NCI-H146 treated with DMSO at 0.1 percent for 48 hours (cell line): ENCODE measurements around the gene ACAT1.
A peak's percentile ranks its signal among the peaks of the same experiment; 100 is the strongest.
"Not testable (repeated sequence)": the region's sequence is repeated elsewhere in the genome, so short reads cannot be mapped to it uniquely, and the experiment has no call there.

Source experiments
- DNase-seq: peaks from one replicate; lab custom pipeline; 2025; ENCODE audit not compliant: unreplicated experiment; lab: John Stamatoyannopoulos, UW

The ACAT1 gene

DNA sequence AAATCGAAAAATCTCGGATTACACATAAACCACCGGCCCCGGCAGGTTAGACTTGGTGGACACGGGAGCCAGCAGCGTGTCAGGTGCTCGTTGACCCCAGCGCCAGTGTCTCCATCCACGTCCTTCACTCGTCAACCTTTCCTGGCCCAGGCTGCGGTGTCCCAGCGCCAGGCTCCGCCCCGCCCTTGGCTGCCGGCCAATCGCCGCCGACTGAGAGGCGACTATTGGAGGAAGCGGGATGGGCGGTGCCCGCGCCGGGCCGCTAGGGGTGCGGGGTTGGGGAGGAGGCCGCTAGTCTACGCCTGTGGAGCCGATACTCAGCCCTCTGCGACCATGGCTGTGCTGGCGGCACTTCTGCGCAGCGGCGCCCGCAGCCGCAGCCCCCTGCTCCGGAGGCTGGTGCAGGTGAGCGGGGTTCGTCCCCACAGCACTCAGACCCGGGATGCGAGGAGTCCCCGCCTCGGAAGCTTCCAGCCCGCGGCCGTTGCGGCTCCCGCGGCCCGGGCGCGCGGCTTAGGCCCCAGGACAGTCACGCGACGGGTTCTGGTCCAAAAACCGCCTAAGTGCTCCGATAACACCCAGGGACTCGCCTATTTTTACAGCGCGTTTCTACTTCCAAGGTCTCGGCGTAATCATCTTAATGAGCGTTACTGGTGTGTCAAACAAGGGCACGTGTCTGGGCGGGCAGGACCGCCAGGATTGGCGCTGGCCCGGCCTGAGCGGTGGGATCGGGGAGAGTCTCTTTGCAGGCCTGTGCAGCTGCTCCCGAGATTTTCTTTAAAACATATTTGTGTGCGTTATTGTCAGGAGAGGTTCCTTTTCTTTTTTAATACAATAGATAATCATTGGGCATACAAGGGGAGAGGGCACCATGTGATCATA is at the start of gene ACAT1:
ACAT1 (plus strand) TSS at position 294 of the 882 bp plus-strand sequence; CDS start at position 334, 40 bp downstream.
- DNase-seq = peak; percentile 80

DNA sequence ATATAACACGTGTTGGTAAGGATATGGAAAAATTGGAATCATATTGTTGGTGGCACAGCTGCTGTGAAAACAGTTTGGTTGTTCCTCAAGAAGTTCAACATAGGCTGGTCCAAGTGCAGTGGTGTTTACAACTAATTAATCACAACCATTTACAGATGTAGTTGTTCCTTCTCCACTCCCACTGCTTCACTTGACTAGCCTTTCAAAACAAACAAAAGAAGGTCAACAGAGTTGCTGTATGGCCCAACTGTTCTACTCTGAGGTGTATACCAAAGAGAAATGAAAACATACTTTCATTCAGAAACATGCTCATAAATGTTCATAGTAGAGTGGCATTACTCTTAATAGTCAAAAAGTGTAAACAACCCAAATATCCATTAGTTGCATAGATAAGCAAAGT is 36.6 kb upstream of the ACAT1 start:
- no peak for DNase-seq

DNA sequence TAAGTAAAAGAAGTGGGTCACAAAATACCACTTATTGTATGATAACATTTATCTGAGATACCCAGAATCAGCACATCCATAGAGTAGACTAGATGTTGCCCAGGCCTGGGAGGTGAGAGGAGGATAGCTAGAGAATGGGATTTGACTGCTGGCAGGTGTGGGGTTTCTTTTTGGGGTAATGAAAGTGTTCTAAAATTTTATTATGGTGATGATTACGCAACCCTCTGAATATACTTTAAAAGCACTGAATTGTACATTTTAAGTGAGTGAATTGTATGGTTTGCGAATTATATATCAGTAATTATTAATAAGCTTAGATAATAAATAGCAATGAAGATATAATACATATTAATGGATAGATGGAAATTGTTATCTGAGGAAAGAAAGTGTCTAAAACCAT is 35.7 kb upstream of the ACAT1 start:
- DNase-seq = no peak

DNA sequence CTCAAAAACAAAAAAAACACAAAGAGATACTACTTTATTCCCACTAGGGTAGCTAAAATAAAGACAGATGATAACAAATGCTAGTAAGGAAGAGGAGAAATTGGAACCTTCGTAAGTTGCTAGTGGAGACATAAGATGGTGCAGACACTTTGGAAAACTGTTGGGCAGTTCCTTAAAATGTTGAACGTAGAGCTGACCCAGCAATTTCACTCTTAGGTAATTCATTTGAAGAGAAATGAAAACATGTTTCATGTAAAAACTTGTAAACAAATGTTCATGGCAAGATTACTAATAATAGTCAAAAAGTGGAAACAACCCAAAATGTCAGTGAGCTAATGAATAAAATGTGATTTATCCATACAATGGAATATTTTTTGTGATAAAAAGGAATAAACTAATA is 29.2 kb upstream of the ACAT1 start:
- no peak for DNase-seq

DNA sequence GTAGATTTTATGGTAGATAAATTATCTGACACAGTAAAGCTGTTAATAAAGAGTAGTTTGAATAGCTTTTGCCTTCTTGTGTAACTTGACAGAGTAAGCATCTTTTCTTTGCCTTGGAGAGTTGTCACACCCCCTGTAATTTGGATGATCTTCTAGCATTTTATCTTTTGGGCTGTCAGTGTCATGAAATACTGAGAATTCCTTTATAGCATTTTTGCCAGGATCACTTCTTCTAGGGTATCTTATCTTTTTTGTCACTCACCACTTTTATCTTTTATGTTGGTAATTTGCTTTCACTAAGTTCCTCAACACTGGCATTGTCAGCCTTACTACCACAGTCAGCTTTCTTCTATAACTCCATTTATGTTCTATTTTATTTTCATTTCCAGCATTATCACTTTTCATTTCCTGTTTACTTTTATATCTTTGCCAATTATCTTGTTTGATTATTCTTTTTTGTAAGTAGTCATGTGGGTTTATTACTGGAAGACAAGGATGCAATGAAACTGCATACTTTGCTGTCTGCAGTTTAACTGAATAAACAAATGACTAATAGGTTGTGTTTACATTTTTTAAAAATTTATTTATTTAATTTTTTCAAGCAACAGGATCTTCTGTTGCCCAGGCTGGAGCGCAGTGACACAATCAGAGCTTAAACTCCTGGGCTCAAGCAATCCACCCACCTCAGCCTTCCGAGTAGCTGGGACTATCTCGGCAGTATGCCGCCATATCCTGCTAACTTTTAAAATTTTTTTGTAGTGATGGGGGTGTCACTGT is 28.1 kb upstream of the ACAT1 start:
- DNase-seq = no peak

DNA sequence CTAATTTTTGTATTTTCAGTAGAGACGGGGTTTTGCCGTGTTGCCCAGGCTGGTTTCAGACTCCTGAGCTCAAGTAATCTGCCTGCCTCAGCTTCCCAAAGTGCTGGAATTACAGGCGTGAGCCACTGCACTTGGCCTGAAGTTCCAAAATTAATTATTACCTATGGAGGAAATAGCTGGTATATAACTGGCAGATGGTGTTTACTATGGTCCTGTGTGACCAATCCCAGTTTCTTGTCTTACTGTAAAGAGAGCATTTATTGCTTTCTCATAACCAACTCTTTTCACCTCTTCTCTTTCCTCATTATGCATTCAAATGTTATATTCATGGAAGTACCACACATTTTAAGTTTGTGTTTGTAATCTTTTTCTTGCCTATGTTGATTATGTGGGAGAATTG is 24.2 kb upstream of the ACAT1 start:
- DNase-seq = no peak

DNA sequence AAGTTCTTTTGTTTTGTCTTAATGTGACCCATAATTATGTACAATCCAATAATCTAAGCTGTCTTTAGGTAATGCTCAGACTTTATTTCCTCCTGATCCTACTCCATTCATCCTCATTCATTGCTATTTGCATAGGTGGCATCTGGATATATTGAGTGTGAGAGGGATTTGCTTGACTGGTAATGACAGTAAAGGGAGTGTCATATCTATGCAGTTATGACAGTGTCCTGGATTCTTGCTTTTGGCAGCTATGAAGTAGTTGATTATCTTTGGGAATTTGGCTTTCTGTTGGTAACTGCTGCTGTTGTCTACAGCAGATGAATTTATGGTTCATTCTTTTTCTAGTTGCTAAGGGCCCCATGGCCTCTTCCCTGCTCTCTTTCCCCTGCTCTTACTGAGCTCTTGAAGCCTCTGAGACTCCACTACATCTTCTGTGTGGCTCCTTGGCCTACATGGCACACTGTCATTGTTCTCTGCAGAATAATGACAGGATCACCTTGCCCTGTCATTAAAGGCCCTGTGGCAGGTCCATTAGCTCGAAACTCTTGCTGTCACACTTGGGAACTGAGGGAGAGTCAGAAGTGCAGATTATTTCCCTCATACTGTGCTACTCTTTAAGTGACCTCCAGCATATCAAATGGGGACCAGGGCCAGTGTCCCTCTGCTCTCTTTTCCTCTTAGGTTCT is 20.1 kb upstream of the ACAT1 start:
- DNase-seq = no peak

DNA sequence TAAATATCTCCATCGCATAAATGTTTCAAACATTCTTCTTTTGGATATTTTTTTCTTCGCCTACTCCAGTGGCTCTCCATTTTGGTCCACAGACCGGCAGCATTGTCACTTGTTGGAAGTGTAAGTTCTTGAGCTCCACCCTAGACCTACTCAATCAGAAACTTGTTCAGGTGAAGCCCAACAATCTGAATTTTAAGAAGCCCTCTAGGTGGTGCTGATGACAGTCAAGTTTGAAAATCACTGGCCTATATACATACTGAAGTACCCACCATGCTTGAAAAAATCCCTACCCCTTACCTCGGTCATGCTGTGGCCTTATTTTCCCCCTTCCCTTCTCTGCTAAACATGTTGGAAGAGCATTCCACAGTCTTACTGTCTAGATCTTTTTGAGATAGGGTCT is 10.2 kb upstream of the ACAT1 start:
- DNase-seq = no peak

DNA sequence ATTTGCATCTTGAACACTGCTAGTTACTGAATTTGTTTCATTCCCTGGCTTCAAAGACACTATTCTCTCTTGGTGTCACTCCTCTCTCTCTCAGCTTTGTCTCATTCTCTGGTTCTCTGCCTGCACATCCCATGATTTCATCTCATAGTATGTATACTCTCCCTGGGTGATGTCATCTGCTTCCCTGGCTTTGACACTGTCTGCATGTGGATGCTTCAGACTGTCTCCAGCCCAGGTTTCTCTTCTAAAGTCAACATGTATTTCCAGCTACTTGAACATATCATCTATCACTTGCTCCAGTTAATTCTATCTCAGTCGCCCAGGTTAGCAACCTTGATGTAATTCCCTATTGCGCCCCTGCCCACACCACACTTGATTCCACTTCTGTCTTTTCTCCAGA is 9.3 kb upstream of the ACAT1 start:
- no peak for DNase-seq

DNA sequence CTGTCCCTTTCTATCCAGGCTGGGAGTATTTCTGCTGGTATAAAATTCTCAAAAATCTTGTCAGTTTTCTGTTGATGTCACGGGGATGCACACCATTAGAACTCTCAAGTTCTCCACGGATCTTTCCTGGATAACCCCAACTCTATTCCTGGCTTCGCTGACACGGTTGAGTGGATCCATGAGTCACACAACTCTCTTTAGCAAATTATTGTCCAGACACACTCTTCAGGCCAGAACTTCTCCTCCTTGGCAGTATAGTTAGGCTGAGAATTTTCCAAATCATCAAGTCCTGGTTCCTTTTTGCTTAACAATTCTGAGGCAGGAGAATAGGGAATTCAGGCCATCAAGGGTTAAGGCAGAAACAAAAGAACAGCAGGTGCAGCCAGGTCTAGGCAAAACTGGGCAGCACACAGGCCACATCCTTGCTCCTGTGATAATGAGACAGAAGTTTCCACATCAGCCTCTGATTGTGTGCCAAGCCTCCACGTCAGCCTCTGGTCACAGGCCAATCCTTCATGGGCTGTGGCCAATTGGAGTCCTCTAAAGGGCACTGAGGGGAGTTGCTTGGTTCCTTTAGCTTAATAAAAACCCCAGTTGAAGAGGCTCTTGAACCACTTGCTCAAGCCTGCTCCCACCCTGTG is 5.7 kb upstream of the ACAT1 start:
- DNase-seq = no peak

DNA sequence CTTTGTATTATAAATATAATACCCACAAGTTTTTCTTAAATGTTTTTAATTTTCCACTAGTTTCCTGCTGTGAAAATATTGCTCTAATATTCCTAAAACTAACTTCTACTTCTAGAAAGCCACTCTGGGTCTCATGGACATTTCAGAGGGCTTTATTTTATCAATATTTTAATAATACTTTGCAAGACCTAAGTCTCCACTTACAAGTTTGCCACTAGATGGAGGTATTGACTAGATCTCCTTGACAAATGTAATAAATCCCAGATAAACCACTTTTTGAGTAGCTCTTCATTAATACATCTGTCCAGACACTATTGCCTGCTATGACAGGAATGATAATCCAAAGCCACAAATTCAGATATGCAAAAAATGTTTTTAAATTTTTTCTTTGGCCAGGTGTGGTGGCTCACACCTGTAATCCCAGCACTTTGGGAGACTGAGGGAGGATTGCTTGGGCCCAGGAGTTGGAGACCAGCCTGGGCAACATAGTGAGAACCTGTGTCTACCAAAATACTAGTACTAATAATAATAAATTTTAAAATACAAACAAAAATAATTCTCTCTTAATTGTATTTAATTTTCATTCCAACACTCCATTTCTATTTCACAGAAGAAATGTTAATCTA is 3.5 kb upstream of the ACAT1 start:
- DNase-seq = peak; percentile 5

DNA sequence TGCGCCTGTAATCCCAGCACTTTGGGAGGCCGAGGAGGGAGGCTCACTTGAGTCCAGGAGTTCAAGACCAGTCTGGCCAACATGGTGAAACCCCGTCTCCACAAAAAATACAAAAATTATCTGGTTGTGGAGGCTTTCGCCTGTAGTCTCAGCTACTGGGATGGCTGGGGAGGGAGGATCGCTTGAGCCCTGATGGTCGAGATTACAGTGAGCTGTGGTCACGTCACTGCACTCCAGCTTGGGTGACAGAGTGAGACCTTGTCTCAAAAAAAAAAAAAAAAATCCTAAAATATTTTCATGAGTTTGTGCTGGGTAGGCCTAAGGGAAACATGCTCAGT is 462 bp upstream of the ACAT1 start:
- DNase-seq = not testable (repeated sequence)

DNA sequence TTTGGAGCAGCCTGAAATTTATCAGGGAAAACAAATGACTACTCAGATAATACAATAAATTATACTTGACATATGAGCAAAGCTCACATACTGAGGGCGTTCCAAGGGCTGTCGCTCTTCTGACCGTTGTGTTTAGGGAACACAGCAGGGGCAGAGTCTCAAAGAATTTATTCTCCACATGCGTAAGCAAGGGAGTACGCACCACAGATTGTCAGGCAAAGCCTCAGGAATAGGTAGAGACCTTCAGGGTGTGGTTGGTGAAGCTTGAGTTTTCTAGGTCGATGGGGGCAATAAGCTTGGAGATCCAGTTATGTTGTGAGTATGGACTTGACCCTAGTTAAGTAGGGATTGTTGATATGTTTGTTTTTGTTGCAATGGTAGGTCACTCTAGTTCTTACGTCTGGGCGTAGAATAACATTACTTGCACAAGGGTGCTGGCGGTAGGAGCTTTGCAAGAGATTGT is 830 bp downstream of the ACAT1 start:
- peak; percentile 59 for DNase-seq

DNA sequence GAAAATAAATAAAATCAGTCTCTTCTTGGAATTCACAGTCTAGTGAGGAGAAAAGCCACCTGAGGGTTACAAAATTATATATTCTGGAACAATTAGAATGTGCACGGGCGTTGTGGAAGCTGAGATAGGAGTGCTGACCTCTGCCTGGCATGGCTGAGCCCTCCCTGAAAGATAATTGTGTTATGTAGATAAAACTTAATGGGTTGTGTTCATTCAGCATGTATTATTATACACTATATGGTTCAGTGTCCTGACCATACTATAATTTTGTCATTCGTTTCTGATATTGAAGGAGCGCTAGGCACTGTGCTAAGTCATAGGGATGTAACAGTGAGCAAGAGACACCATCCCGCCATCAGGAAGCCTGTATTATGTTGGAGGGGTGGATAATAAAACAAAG is 3.7 kb downstream of the ACAT1 start:
- DNase-seq = no peak

DNA sequence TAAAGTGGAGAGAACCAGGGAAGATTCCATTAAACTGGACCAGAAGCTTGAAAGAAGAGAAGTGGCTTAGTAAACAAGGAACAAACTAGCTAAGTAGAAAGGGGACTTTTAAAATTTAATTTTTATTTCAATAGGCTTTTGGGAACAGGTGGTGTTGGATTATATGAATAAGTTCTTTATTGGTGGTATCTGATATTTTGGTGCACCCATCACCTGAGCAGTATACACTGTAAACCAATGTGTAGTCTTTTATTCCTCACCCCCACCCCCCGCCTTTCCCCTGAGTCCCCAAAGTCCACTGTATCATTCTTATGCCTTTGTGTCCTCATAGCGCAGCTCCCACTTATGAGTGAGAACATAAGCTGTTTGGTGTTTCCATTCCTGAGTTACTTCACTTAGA is 7.4 kb downstream of the ACAT1 start:
- no peak for DNase-seq

DNA sequence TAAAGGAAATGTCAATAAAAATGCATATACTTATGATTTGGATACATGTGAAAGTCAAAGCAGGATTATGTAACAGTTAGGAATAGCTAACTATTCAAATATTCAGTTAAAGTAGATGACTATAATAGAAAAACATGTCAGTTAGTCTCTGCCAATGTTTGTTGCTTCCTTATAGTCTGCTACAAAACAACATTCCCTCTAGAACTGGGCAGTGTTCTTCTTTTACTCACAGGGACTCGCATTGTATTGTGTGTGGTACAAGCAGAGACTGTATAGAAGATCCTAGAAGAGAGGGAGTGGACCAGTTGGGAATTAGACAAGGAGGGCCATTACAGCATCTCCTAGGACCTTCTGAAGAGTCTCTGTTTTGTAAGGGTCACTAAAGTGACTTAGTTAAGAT is 10.6 kb downstream of the ACAT1 start:
- no peak for DNase-seq

DNA sequence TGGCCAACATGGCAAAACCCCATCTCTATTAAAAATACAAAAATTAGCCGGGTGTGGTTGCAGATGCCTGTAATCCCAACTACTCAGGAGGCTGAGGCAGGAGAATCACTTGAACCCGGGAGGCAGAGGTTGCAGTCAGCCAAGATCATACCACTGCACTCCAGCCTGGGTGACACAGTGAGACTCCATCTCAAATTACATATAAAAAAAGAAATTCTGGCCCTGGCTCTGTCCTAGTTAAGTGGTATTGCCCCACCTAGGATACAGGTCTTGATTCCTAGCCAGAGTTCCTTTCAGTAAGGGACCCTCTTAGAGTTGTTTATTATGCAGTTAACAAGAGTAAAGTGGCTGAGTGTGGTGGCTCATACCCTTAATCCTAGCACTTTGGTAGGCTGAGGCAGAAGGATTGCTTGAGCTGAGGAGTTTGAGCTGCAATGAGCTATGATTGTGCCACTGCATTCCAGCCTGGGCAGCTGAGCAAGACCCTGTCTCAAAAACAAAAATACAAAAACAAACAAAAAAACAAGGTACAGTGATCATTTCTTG is 11.7 kb downstream of the ACAT1 start:
- not testable (repeated sequence) for DNase-seq

DNA sequence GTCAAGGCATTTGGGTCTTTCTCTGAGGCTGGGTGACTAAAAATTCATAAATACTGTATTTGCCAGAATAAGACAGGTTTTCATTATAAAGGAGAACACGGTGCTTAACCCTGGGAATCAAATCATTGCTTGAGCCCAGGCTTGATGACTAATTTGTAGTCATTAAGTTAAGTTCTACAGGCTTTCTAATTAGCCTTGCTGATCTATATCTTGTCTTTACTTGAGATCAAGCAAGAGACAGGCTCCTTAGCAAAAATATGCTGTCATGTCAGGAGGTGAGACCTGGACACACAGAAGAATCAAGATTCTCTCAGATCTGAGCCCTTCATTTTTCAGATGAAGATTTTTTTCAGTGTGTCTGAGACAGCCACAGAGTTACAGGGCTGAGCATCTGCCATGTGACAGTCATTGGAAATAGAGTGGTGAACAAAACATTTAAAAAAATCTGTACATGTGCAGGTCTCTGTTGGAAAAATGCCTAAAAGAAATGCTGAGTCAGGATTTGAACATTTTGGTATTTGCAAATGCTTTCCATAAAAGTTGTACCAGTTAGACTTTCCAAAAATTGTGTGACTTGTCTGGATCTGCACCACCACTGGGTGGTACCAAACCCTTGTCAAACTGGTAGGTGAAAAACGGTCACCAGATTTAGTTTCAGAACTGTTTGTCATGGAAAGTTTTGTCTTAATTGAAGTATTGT is 14.6 kb downstream of the ACAT1 start:
- DNase-seq = no peak

DNA sequence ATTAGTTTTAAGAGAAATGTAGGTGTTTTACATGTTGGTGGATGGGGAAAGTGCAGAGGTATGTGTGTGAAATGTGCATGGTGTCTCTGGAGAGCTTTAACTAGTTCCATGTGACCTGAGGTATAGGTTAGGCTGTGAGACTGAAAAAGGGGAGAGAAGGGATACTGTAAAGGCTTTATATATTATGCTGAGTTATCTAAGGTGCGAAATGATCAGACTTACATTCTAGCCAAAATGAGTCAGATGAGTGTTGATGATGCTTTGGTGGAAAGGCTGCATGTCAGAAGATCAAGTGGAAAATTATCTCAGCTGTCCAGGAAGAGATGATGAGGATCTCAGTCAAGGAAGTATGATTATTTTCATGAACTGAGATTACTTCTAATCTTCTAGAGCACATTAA is 15.8 kb downstream of the ACAT1 start:
- no peak for DNase-seq

DNA sequence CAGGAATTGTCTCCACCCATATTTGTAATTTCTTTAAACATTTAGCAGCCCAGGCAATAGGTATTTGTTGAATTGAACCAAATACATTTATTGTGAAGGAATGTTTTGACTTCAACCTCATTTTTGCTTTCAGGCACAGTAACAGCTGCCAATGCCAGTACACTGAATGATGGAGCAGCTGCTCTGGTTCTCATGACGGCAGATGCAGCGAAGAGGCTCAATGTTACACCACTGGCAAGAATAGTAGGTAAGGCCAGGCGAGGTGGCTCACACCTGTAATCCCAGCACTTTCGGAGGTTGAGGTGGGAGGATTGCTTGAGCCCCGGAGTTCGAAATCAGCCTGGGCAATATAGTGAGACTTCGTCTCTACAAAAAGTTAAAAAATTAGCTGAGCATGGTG is 20.9 kb downstream of the ACAT1 start:
- no peak for DNase-seq
